ENCODE measurements around the gene TSPAN18.

TSPAN18 gene

GRCh38 chr11:44802347-44802746 lies 75.6 kb downstream of the TSPAN18 start:
- H3K27ac Mint-ChIP-seq: no peak overlapping the region
- H3K4me1 Mint-ChIP-seq: peaks cover 4% of the 10 kb centered on the region
- H3K36me3 Mint-ChIP-seq: peaks cover 5% of the 10 kb centered on the region
- no peaks in the 10 kb centered on the region for H3K9me3 Mint-ChIP-seq
- H3K27me3 Mint-ChIP-seq: no peaks in the 10 kb centered on the region
- H3K4me3 Mint-ChIP-seq: no peak overlapping the region

GRCh38 chr11:44803009-44803408 lies 76.2 kb downstream of the TSPAN18 start:
- H3K27ac Mint-ChIP-seq: no peak overlapping the region

GRCh38 chr11:44804449-44805437 lies 78.0 kb downstream of the TSPAN18 start:
- Mint-ChIP-seq H3K27me3 (no peaks in the 10 kb centered on the region), H3K4me1 (peaks cover 4% of the 10 kb centered on the region), H3K4me3 (no peak overlapping the region), H3K9me3 (no peaks in the 10 kb centered on the region), H3K36me3 (peaks cover 5% of the 10 kb centered on the region), H3K27ac (no peak overlapping the region)

More at GRCh38 chr11:44803009-44803408, 76.2 kb downstream of the TSPAN18 start:
- H3K27me3 Mint-ChIP-seq: no peaks in the 10 kb centered on the region
- no peaks in the 10 kb centered on the region for H3K9me3 Mint-ChIP-seq
- no peak overlapping the region for H3K4me3 Mint-ChIP-seq
- peaks cover 5% of the 10 kb centered on the region for H3K36me3 Mint-ChIP-seq
- H3K4me1 Mint-ChIP-seq: peaks cover 4% of the 10 kb centered on the region

- no peaks in the 10 kb centered on the region for H3K27me3 Mint-ChIP-seq
- H3K36me3 Mint-ChIP-seq: peaks cover 5% of the 10 kb centered on the region
- H3K9me3 Mint-ChIP-seq: no peaks in the 10 kb centered on the region
- peaks cover 8% of the 10 kb centered on the region for H3K4me1 Mint-ChIP-seq
- H3K4me3 Mint-ChIP-seq: no peak overlapping the region
- H3K27ac Mint-ChIP-seq: no peak overlapping the region
Observed at GRCh38 chr11:44805596-44805995, 78.8 kb downstream of the TSPAN18 start.

- H3K36me3 Mint-ChIP-seq: peaks cover 4% of the 10 kb centered on the region
- no peak overlapping the region for H3K4me3 Mint-ChIP-seq
- no peaks in the 10 kb centered on the region for H3K9me3 Mint-ChIP-seq
Observed at GRCh38 chr11:44808053-44808753, 81.4 kb downstream of the TSPAN18 start.

GRCh38 chr11:44809283-44809682 lies 82.5 kb downstream of the TSPAN18 start:
- peaks cover 13% of the 10 kb centered on the region for H3K4me1 Mint-ChIP-seq
- H3K36me3 Mint-ChIP-seq: no peaks in the 10 kb centered on the region
- H3K9me3 Mint-ChIP-seq: no peaks in the 10 kb centered on the region
- no peaks in the 10 kb centered on the region for H3K27me3 Mint-ChIP-seq
- no peak overlapping the region for H3K4me3 Mint-ChIP-seq
- no peak overlapping the region for H3K27ac Mint-ChIP-seq

More at GRCh38 chr11:44808053-44808753, 81.4 kb downstream of the TSPAN18 start:
- peaks cover 10% of the 10 kb centered on the region for H3K4me1 Mint-ChIP-seq
- no peaks in the 10 kb centered on the region for H3K27me3 Mint-ChIP-seq
- no peak overlapping the region for H3K27ac Mint-ChIP-seq

GRCh38 chr11:44811841-44812448 lies 85.2 kb downstream of the TSPAN18 start:
- peaks cover 13% of the 10 kb centered on the region for H3K4me1 Mint-ChIP-seq
- no peaks in the 10 kb centered on the region for H3K9me3 Mint-ChIP-seq
- H3K36me3 Mint-ChIP-seq: peaks cover 5% of the 10 kb centered on the region
- no peak overlapping the region for H3K27ac Mint-ChIP-seq
- no peaks in the 10 kb centered on the region for H3K27me3 Mint-ChIP-seq
- H3K4me3 Mint-ChIP-seq: no peak overlapping the region

- Mint-ChIP-seq H3K27ac (no peak overlapping the region), H3K9me3 (no peaks in the 10 kb centered on the region), H3K4me3 (no peak overlapping the region), H3K27me3 (no peaks in the 10 kb centered on the region), H3K4me1 (peaks cover 13% of the 10 kb centered on the region), H3K36me3 (peaks cover 5% of the 10 kb centered on the region)
Observed at GRCh38 chr11:44812971-44813370, 86.2 kb downstream of the TSPAN18 start.

GRCh38 chr11:44813401-44813800 lies 86.6 kb downstream of the TSPAN18 start:
- Mint-ChIP-seq H3K27ac (no peak overlapping the region), H3K4me1 (peaks cover 13% of the 10 kb centered on the region), H3K27me3 (no peaks in the 10 kb centered on the region), H3K4me3 (no peak overlapping the region), H3K36me3 (peaks cover 5% of the 10 kb centered on the region), H3K9me3 (no peaks in the 10 kb centered on the region)

- Mint-ChIP-seq H3K4me3 (no peak overlapping the region), H3K9me3 (no peaks in the 10 kb centered on the region), H3K27me3 (no peaks in the 10 kb centered on the region), H3K4me1 (peaks cover 12% of the 10 kb centered on the region), H3K27ac (no peak overlapping the region), H3K36me3 (peaks cover 10% of the 10 kb centered on the region)
Observed at GRCh38 chr11:44814881-44815592, 88.3 kb downstream of the TSPAN18 start.

GRCh38 chr11:44815917-44816456 lies 89.2 kb downstream of the TSPAN18 start:
- no peak overlapping the region for H3K27ac Mint-ChIP-seq
- H3K36me3 Mint-ChIP-seq: peaks cover 12% of the 10 kb centered on the region
- H3K4me3 Mint-ChIP-seq: no peak overlapping the region
- H3K9me3 Mint-ChIP-seq: no peaks in the 10 kb centered on the region
- H3K27me3 Mint-ChIP-seq: no peaks in the 10 kb centered on the region
- peaks cover 9% of the 10 kb centered on the region for H3K4me1 Mint-ChIP-seq

- Mint-ChIP-seq H3K36me3 (peaks cover 12% of the 10 kb centered on the region), H3K27ac (no peak overlapping the region), H3K4me3 (no peak overlapping the region), H3K27me3 (no peaks in the 10 kb centered on the region), H3K9me3 (no peaks in the 10 kb centered on the region), H3K4me1 (peaks cover 9% of the 10 kb centered on the region)
Observed at GRCh38 chr11:44816761-44817160, 90.0 kb downstream of the TSPAN18 start.

GRCh38 chr11:44817207-44817949 lies 90.6 kb downstream of the TSPAN18 start:
- H3K4me1 Mint-ChIP-seq: peaks cover 7% of the 10 kb centered on the region
- no peak overlapping the region for H3K4me3 Mint-ChIP-seq
- no peak overlapping the region for H3K27ac Mint-ChIP-seq
- no peaks in the 10 kb centered on the region for H3K9me3 Mint-ChIP-seq
- no peaks in the 10 kb centered on the region for H3K27me3 Mint-ChIP-seq
- peaks cover 12% of the 10 kb centered on the region for H3K36me3 Mint-ChIP-seq

GRCh38 chr11:44818110-44818509 lies 91.3 kb downstream of the TSPAN18 start:
- H3K27ac Mint-ChIP-seq: no peak overlapping the region
- no peaks in the 10 kb centered on the region for H3K27me3 Mint-ChIP-seq
- no peak overlapping the region for H3K4me3 Mint-ChIP-seq
- peaks cover 12% of the 10 kb centered on the region for H3K36me3 Mint-ChIP-seq
- H3K4me1 Mint-ChIP-seq: peaks cover 5% of the 10 kb centered on the region
- no peaks in the 10 kb centered on the region for H3K9me3 Mint-ChIP-seq
